Measurements from ENCODE around the gene PLCH2.

The PLCH2 gene

DNA sequence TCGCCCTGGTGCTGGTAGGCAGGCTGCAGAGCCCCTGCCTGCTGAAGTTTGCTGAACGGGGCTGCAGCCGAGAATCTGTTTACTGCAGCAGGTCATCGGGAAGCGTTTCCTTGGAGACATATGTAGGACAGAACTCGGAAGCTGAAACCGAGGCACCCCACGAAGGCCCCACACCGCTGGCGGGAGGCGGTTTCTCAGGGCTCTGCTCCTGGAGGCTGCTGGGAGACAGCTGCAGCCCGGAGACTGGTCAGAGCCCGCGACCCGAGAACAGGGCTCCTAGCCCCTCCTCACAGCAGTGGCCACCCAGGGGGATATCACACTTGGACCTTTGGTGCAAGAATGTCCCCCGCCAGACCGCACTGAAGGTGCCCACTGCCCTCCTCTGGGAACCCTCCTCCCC is 12.7 kb upstream of the PLCH2 start:
- no peak for DNase-seq

- DNase-seq: no peak
Measured at GRCh38 chr1:2465371-2466269, 10.5 kb upstream of the PLCH2 start.

- DNase-seq: no peak
Measured at GRCh38 chr1:2466270-2466665, 9.8 kb upstream of the PLCH2 start.

GRCh38 chr1:2466958-2467554 is 9.0 kb upstream of the PLCH2 start:
- peak; percentile 61 for DNase-seq

GRCh38 chr1:2468041-2468472 is 8.0 kb upstream of the PLCH2 start:
- peak; percentile 76 for DNase-seq

DNA sequence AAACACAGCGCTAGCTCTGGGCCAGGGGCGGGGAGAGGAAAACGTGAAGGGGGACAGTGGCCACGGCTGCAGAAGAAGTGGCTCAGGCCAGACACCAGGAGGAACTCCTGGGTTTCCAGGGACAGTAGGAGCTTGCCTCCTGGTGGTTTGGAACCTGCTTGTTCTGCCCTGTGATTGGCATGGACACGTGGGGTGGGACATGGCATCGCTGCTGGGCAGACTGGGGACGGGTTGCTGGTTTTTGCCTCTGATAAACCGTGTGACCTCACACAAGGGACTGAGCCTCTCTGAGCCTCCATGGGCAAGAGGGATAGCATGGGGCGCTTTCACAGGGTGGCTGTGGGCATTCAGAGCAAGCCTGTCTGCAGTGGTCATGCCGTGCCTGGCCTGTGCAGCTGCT is 7.5 kb upstream of the PLCH2 start:
- no peak for DNase-seq

- DNase-seq: no peak
Measured at GRCh38 chr1:2469103-2469940, 6.8 kb upstream of the PLCH2 start.

DNA sequence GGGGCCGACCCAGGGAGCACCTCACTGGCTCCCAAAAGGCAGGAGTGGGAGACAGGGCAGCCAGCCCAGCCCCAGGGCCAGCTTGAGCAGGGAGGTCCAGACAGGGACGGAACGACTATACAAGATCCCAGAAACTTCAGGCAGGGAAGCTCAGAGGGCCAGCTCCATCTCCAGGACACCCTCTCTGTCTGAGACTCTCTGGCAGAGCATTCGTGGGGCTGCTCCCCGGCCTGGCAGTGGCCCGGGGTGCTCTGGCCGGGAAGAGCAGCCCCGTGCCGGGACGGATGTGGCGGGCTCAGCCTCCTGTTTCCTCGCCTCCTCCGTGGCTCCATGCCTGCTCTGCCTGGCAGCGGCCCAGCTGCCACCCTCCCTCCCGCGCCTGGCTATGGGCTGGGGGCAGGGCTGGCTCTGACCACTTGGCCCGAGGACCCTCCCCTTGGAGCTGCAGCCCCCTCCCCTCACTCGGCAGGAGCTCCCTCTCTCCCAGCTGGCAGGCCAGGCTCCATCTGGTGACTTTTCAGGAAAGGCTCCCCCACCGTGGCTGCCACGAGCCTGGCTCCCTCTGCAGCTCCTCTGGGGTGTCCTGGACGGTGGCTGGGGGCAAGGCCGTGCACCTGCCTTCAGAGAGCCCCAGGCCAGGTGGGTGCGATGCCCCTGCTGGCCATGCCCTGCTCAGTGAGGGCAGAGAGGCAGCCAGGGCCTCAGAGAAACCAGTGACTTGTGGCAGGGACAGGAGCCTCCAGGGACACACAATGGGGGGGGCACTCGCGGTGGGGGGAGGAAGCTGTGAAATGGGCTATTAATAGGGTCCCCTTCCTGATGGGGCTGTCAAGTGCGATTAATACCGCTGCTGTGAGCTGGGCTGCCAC is 5.6 kb upstream of the PLCH2 start:
- DNase-seq: no peak

DNA sequence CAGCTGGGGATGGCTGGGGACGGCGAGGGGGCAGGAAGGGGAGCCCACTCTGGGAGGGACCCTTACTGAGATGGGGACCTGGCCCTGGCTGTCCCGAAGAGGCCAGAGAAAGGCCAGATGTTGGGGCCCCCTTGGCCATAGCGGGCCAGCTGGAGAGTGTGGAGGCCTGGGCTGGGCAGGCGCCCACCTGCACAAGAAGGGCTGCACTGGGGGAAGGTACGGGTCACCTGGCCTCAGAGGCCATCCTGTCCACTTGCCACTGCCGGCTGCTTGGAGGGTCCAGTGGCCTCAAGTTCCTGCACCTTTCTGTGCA is 5.0 kb upstream of the PLCH2 start:
- no peak for DNase-seq

GRCh38 chr1:2471587-2472001 is 4.5 kb upstream of the PLCH2 start:
- no peak for DNase-seq

GRCh38 chr1:2472109-2472508 is 4.0 kb upstream of the PLCH2 start:
- DNase-seq: no peak

GRCh38 chr1:2472561-2473177 is 3.4 kb upstream of the PLCH2 start:
- no peak for DNase-seq

DNA sequence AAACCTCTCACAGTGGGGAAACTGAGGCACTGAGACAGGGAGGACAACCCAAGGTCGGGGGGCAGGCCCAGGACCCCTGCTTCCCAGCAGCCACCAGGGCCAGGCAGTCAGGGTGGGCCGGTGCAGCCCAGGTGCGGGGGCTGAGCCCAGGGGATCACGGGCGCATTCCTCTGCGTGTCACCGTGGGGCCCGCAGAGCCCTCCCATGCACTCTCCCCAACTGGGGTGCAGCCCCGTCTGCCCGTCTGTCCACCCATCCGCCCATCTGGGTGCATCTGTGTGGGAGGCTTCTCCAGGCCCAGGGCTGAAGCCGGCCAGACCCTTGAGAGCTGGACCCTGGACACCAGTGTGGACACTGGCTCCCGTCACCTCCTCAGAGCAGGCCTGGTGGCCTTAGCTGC is 2.9 kb upstream of the PLCH2 start:
- DNase-seq: no peak

DNA sequence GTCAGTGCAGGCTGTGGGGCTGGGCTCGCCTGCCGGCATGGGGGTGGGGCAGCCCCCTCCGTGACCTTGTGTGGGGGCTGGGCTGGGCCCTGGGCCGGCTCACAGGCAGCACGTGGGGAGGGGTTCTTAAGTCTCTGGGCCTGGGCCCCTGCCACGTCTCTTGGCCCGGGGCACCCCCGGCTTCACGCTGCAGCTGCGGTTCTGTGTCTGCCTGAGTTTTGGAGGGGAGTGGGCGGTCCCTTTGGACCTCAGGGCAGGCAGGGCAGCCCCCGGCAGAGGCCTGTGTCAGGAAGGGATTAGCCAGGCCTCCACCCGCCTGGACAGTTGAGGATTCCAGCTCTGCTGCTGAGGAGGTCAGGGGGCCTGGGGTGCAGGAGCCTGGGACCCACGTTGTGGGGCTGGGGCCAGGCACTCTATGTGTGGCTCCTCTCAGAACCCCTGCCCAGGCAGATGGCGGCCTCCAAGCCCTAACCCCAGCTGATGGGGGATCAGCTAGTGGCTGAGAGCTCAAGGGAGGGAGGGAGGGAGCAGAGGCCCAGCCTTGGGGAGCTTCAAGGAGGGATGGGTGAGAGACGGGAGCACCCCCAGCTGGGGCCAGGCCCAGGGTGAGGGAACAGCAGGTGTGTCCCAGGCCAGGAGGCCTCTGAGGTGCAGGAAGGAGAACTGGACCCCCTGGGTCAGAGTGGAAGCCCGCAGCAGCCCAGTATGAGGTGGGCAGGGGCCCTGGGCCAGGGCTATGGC is 1.8 kb upstream of the PLCH2 start:
- no peak for DNase-seq

DNA sequence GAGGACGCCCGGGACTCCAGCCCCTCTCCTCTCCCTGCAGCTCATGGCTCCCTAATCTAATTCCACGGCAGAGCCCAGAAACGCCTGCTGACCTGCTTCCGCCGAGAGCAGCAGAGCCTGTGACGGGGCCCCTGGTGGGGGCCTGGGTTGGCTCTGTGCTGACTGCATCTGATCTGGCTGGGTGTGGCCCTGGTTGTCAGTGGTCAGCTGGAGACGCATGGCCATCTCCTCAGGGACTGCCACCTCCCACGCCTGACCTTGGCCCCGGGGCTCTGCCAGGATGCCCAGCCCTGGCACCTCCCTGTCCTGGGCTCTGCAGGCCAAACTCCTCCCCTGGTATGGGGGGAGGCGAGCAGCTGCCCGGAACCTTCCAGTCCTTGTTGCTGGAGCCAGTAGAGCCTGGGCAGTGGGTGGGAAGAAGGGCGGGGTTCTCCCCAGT is 1.1 kb upstream of the PLCH2 start:
- no peak for DNase-seq

DNA sequence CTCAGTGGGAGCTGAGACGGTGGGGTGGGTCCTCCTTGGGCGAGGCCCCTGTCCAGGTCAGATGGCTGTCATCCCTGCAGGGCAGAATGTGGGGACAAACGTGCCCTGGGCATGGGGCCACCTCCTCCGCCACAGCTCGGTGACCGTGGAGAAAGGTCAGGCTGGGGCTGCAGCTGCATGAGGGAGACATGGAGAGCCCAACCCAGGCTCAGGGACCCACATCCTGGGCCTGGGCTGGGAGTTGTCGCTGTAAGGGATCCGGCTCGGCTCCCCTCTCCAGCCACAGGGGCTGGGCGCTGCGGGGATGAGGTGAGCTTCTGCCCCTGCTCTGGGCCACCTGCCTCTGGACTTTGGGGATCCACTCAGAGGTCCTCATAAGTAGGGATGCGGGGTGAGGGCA is 518 bp upstream of the PLCH2 start:
- DNase-seq: no peak

GRCh38 chr1:2477309-2477708 is 1.2 kb downstream of the PLCH2 start:
- no peak for DNase-seq

- no peak for DNase-seq
Measured at GRCh38 chr1:2477791-2478499, 1.9 kb downstream of the PLCH2 start.

GRCh38 chr1:2479186-2479585 is 3.1 kb downstream of the PLCH2 start:
- no peak for DNase-seq

DNA sequence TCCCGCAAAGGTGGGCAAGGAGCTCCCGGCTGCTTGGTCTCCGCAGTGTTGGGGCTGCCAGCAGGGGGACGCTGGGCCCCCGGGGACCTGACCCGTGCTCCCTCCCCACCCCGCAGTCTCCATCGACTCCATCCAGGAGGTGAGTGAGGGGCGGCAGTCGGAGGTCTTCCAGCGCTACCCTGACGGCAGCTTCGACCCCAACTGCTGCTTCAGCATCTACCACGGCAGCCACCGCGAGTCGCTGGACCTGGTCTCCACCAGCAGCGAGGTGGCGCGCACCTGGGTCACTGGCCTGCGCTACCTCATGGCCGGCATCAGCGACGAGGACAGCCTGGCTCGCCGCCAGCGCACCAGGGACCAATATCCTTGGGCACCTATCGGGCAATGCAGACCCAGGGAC is 3.5 kb downstream of the PLCH2 start:
- DNase-seq: no peak

Measured in activated CD8-positive, alpha-beta memory T cell treated with anti-CD3 and anti-CD28 coated beads for 24 hours (primary cell).